Transverse colon (tissue), 4 donors: Measurements from ENCODE around the gene PITPNM1.

Experiments used
- CTCF ChIP-seq, 5 experiments: fragments of 200-600 bp in 3 of 5; fragments of 450-650 bp in 2 of 5; sonication (generic) in 3 of 5; IDR thresholded peaks; 1 replicate in 2 of 5; 2 replicates in 3 of 5; pipeline ENCODE4 v1.5.1; 2016 to 2017; ENCODE audit warnings: antibody characterized with exemption in 5 of 5, inconsistent platforms in 3 of 5, mild to moderate bottlenecking in 2 of 5, moderate library complexity in 1 of 5
- POLR2AphosphoS5 ChIP-seq, 3 donors: sonication (generic); formaldehyde crosslinking; IDR thresholded peaks; one replicate each; pipeline ENCODE4 v1.6.1; 2016; ENCODE audit warnings: antibody characterized with exemption in 3 of 3

GRCh38 chr11:67545280-67545679 is 40.1 kb upstream of the PITPNM1 start:
- peak in 3 of 5 experiments; percentile 25 to 53 (median 34) for TF ChIP-seq CTCF (IDR thresholded peaks at IDR 0.05)
- no peak for TF ChIP-seq POLR2AphosphoS5 (IDR thresholded peaks at IDR 0.05)
